Karpas-422 (cell line): ENCODE measurements around the gene NEURL2. TPM values are rescaled to one million over a fixed set of nuclear protein-coding genes. Genes with fewer than 3 reads are reported as not detected.
"Not testable (repeated sequence)": the region's sequence is repeated elsewhere in the genome, so short reads cannot be mapped to it uniquely, and the experiment has no call there.

ENCODE experiments used
- DNase-seq: peaks from one replicate; pipeline ENCODE4 v3.0.0-alpha.2; 2015
- H2AFZ ChIP-seq: fragments of 200-600 bp; sonication (generic); 2 replicates; pipeline ENCODE4 v1.6.1; 2014; ENCODE audit warnings: antibody characterized with exemption, low read length, mixed read lengths
- H3K27ac ChIP-seq: fragments of 200-600 bp; sonication (generic); 2 replicates; pipeline ENCODE4 v1.5.1; 2014; ENCODE audit warnings: mild to moderate bottlenecking, low read length, moderate library complexity
- H3K27me3 ChIP-seq: fragments of 200-600 bp; sonication (generic); 2 replicates; pipeline ENCODE4 v1.6.1; 2014; ENCODE audit warnings: low read length, mixed read lengths
- H3K36me3 ChIP-seq: fragments of 200-600 bp; sonication (generic); 2 replicates; pipeline ENCODE4 v1.6.1; 2014; ENCODE audit warnings: low read length, mixed read lengths; ENCODE audit not compliant: insufficient read depth
- H3K4me1 ChIP-seq: fragments of 200-600 bp; sonication (generic); 2 replicates; pipeline ENCODE4 v1.6.1; 2014; ENCODE audit warnings: mild to moderate bottlenecking, low read length, mixed read lengths
- H3K4me2 ChIP-seq: fragments of 200-600 bp; sonication (generic); 2 replicates; pipeline ENCODE4 v1.6.1; 2014; ENCODE audit warnings: low read length, low read depth, mild to moderate bottlenecking; ENCODE audit not compliant: poor library complexity, severe bottlenecking
- H3K4me3 ChIP-seq: fragments of 200-600 bp; sonication (generic); 2 replicates; pipeline ENCODE4 v1.5.1; 2014; ENCODE audit warnings: mild to moderate bottlenecking, antibody characterized with exemption, low read length, mixed read lengths
- H3K79me2 ChIP-seq: fragments of 200-600 bp; sonication (generic); 2 replicates; pipeline ENCODE4 v1.6.1; 2014; ENCODE audit warnings: mild to moderate bottlenecking, low read length, mixed read lengths
- H3K9ac ChIP-seq: fragments of 200-600 bp; sonication (generic); 2 replicates; pipeline ENCODE4 v1.6.0; 2014; ENCODE audit warnings: low read length
- H3K9me2 ChIP-seq: fragments of 200-600 bp; sonication (generic), shearing (Covaris generic); replicated peaks from 2 replicates; pipeline ENCODE4 v1.6.0; 2014; ENCODE audit warnings: mild to moderate bottlenecking, low read length, moderate library complexity; ENCODE audit not compliant: insufficient read depth
- H3K9me3 ChIP-seq: fragments of 300-700, 200-600 bp; sonication (generic); 2 replicates; pipeline ENCODE4 v1.6.1; 2014; ENCODE audit warnings: low read length, mixed read lengths
- H4K20me1 ChIP-seq: fragments of 200-600 bp; sonication (generic); 2 replicates; pipeline ENCODE4 v1.6.1; 2014; ENCODE audit warnings: mild to moderate bottlenecking, antibody characterized with exemption, low read length, low read depth; ENCODE audit not compliant: insufficient read depth
- total RNA-seq: library from RNA; depleted of rRNA; stranded (reverse); fragments of >200 nt; shearing (Covaris generic); gene quantifications from 2 replicates; pipeline ENCODE4 v1.2.3, GENCODE V29; 2014; ENCODE audit warnings: low replicate concordance

The NEURL2 gene
- total RNA-seq, 1 experiment from 2014 or later = 4.3 TPM

GRCh38 chr20:45874104-45874481 is 16.9 kb downstream of the NEURL2 start:
- H3K4me2 ChIP-seq, H3K27me3 ChIP-seq, DNase-seq, H3K9me3 ChIP-seq, H4K20me1 ChIP-seq, H3K9me2 ChIP-seq, H3K27ac ChIP-seq, H3K9ac ChIP-seq, H3K36me3 ChIP-seq, H3K79me2 ChIP-seq, H3K4me1 ChIP-seq, H2AFZ ChIP-seq, H3K4me3 ChIP-seq: not testable (repeated sequence)

- Histone ChIP-seq H2AFZ (no peak overlapping the region), H3K4me1 (no peaks in the 10 kb centered on the region), H3K27me3 (no peaks in the 10 kb centered on the region), H3K9ac (no peak overlapping the region), H3K4me3 (no peak overlapping the region), H3K36me3 (no peaks in the 10 kb centered on the region), H3K4me2 (no peak overlapping the region), H3K27ac (no peak overlapping the region), H4K20me1 (no peaks in the 10 kb centered on the region), H3K9me2 (no peaks in the 10 kb centered on the region), H3K9me3 (no peaks in the 10 kb centered on the region), H3K79me2 (no peaks in the 10 kb centered on the region)
- no peak for DNase-seq
These were observed 17.5 kb downstream of the NEURL2 start for GRCh38 chr20:45873409-45874103.

GRCh38 chr20:45872626-45873025 is 18.4 kb downstream of the NEURL2 start:
- no peak overlapping the region for H3K27ac ChIP-seq
- no peaks in the 10 kb centered on the region for H3K9me2 ChIP-seq
- H3K27me3 ChIP-seq = no peaks in the 10 kb centered on the region
- no peaks in the 10 kb centered on the region for H4K20me1 ChIP-seq
- DNase-seq = no peak
- no peak overlapping the region for H3K4me3 ChIP-seq
- no peaks in the 10 kb centered on the region for H3K4me1 ChIP-seq
- no peaks in the 10 kb centered on the region for H3K36me3 ChIP-seq
- H3K4me2 ChIP-seq = no peak overlapping the region
- H2AFZ ChIP-seq = no peak overlapping the region
- 0 out of 2 replicates have a peak, but pooled peaks cover 3% of the 10 kb centered on the region for H3K79me2 ChIP-seq
- no peak overlapping the region for H3K9ac ChIP-seq
- no peaks in the 10 kb centered on the region for H3K9me3 ChIP-seq

GRCh38 chr20:45867819-45868176 is 23.2 kb downstream of the NEURL2 start:
- Histone ChIP-seq H3K9ac (no peak overlapping the region), H3K79me2 (peaks cover 8% of the 10 kb centered on the region; the same call in 1 of the 2 replicates), H3K9me3 (no peaks in the 10 kb centered on the region), H3K4me2 (no peak overlapping the region), H4K20me1 (no peaks in the 10 kb centered on the region), H3K27ac (no peak overlapping the region), H3K4me1 (no peaks in the 10 kb centered on the region), H2AFZ (no peak overlapping the region), H3K4me3 (no peak overlapping the region), H3K27me3 (no peaks in the 10 kb centered on the region), H3K9me2 (no peaks in the 10 kb centered on the region), H3K36me3 (no peaks in the 10 kb centered on the region)
- DNase-seq = no peak

GRCh38 chr20:45867136-45867818 is 23.7 kb downstream of the NEURL2 start:
- no peak overlapping the region for H3K9ac ChIP-seq
- H3K4me3 ChIP-seq = no peak overlapping the region
- no peaks in the 10 kb centered on the region for H3K4me1 ChIP-seq
- DNase-seq = no peak
- H3K4me2 ChIP-seq = no peak overlapping the region
- H3K9me2 ChIP-seq = no peaks in the 10 kb centered on the region
- H3K9me3 ChIP-seq = no peaks in the 10 kb centered on the region
- peaks cover 10% of the 10 kb centered on the region; the same call in 1 of the 2 replicates for H3K79me2 ChIP-seq
- H3K36me3 ChIP-seq = no peaks in the 10 kb centered on the region
- no peaks in the 10 kb centered on the region for H3K27me3 ChIP-seq
- no peaks in the 10 kb centered on the region for H4K20me1 ChIP-seq
- no peak overlapping the region for H3K27ac ChIP-seq
- H2AFZ ChIP-seq = no peak overlapping the region

- Histone ChIP-seq H3K27me3 (no peaks in the 10 kb centered on the region), H3K9ac (no peak overlapping the region), H3K36me3 (no peaks in the 10 kb centered on the region), H3K79me2 (peaks cover 10% of the 10 kb centered on the region; the same call in 1 of the 2 replicates), H3K4me1 (no peaks in the 10 kb centered on the region), H3K9me3 (no peaks in the 10 kb centered on the region), H2AFZ (no peak overlapping the region), H4K20me1 (no peaks in the 10 kb centered on the region), H3K4me2 (no peak overlapping the region), H3K9me2 (no peaks in the 10 kb centered on the region), H3K27ac (no peak overlapping the region), H3K4me3 (no peak overlapping the region)
- DNase-seq = no peak
These were observed 24.6 kb downstream of the NEURL2 start for GRCh38 chr20:45866454-45866853.

- Histone ChIP-seq H3K36me3 (no peaks in the 10 kb centered on the region), H3K27ac (no peak overlapping the region), H3K4me2 (no peak overlapping the region), H3K9me3 (no peaks in the 10 kb centered on the region), H3K9ac (no peak overlapping the region), H3K79me2 (peaks cover 21% of the 10 kb centered on the region), H3K4me3 (no peak overlapping the region), H2AFZ (no peak overlapping the region), H3K9me2 (no peaks in the 10 kb centered on the region), H3K27me3 (no peaks in the 10 kb centered on the region), H4K20me1 (no peaks in the 10 kb centered on the region), H3K4me1 (peaks cover 4% of the 10 kb centered on the region)
- DNase-seq = no peak
These were observed 27.2 kb downstream of the NEURL2 start for GRCh38 chr20:45863543-45864470.
